ENCODE results near the gene CMTM2.

DNA sequence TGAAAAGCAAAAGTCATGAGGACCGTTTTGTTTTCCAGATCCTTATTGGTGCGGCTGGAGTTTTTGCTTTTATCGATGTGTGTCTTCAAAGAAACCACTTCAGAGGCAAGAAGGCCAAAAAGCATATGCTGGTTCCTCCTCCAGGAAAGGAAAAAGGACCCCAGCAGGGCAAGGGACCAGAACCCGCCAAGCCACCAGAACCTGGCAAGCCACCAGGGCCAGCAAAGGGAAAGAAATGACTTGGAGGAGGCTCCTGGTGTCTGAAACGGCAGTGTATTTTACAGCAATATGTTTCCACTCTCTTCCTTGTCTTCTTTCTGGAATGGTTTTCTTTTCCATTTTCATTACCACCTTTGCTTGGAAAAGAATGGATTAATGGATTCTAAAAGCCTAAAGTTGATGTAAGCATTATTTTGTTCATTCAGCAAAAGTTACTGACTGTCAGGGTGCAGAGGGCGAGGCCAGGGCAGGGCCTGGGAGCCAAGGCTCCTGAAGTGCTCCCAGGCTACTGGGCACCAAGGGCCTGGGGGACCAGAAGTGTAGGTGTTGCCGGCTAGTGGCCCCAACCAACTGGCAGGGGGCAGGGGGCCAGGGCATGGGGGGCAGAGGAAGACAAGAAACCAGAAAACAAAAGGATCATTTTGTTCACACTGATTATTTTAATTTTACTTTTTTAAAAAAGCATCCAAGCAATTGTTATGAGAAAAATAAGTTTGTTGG, 8.8 kb downstream of the CMTM2 start:
- TF ChIP-seq, protein P1, sequence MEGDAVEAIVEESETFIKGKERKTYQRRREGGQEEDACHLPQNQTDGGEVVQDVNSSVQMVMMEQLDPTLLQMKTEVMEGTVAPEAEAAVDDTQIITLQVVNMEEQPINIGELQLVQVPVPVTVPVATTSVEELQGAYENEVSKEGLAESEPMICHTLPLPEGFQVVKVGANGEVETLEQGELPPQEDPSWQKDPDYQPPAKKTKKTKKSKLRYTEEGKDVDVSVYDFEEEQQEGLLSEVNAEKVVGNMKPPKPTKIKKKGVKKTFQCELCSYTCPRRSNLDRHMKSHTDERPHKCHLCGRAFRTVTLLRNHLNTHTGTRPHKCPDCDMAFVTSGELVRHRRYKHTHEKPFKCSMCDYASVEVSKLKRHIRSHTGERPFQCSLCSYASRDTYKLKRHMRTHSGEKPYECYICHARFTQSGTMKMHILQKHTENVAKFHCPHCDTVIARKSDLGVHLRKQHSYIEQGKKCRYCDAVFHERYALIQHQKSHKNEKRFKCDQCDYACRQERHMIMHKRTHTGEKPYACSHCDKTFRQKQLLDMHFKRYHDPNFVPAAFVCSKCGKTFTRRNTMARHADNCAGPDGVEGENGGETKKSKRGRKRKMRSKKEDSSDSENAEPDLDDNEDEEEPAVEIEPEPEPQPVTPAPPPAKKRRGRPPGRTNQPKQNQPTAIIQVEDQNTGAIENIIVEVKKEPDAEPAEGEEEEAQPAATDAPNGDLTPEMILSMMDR (IDR thresholded peaks at IDR 0.05; ENCODE audit: poor library complexity): no peak
- TF ChIP-seq EZH2 (IDR thresholded peaks at IDR 0.05; ENCODE audit: borderline replicate concordance): no peak

All from hepatocyte (in vitro differentiated cells).